MM.1S (cell line): ENCODE measurements around the gene WDR70.

ENCODE experiments used
- CTCF ChIP-seq: fragments of 300-600 bp; sonication (generic); IDR thresholded peaks from 2 replicates; pipeline ENCODE4 v1.5.1; 2016; ENCODE audit warnings: antibody characterized with exemption, low read length, mixed read lengths
- EZH2phosphoT487 ChIP-seq: fragments of 300-600 bp; sonication (generic); IDR thresholded peaks from 2 replicates; pipeline ENCODE4 v1.6.1; 2018; ENCODE audit warnings: antibody characterized with exemption, low read length

GRCh38 chr5:37490120-37490810, 111.1 kb downstream of the WDR70 start:
- no peak for TF ChIP-seq CTCF
- no peak for TF ChIP-seq EZH2phosphoT487
